Psoas muscle (tissue), 8 donors: ENCODE data around the gene RUNX2. TPM values are rescaled to one million over a fixed set of nuclear protein-coding genes. Genes with fewer than 3 reads are reported as not detected.
A peak's percentile ranks its signal among the peaks of the same experiment; 100 is the strongest.

ENCODE experiments used
- ATAC-seq, 4 donors: fragments of 200-7000 bp; cut with Tn5 transposase; one replicate each; pipeline ENCODE4 v1.9.1; 2020; ENCODE audit warnings: moderate library complexity in 3 of 4, mild to moderate bottlenecking in 2 of 4
- DNase-seq, 2 donors: peaks; one replicate each; pipeline ENCODE4 v3.0.0-alpha.2; 2020
- H3K27ac ChIP-seq: fragments of 200-600 bp; one replicate; pipeline ENCODE4 v1.8.0; 2022
- H3K27me3 ChIP-seq, 3 donors: fragments of 200-600 bp in 1 of 3; one replicate each; pipeline versions ENCODE4 v1.6.1 to v1.8.0; 2013 to 2022; ENCODE audit warnings: low read length in 2 of 3, mild to moderate bottlenecking in 2 of 3, moderate library complexity in 1 of 3; ENCODE audit not compliant: insufficient read depth in 3 of 3
- H3K36me3 ChIP-seq, 2 donors: fragments of 200-600 bp in 1 of 2; one replicate each; pipeline versions ENCODE4 v1.6.1 to v1.8.0; 2013 to 2022; ENCODE audit warnings: low read depth in 1 of 2, mild to moderate bottlenecking in 1 of 2, moderate library complexity in 1 of 2; ENCODE audit not compliant: insufficient read depth in 1 of 2
- H3K4me1 ChIP-seq: fragments of 200-600 bp; one replicate; pipeline ENCODE4 v1.8.0; 2022
- H3K4me3 ChIP-seq: fragments of 200-600 bp; one replicate; pipeline ENCODE4 v1.8.0; 2022; ENCODE audit warnings: mild to moderate bottlenecking
- H3K9me3 ChIP-seq: fragments of 200-600 bp; one replicate; pipeline ENCODE4 v1.8.0; 2022
- WGBS, 3 donors: extraction: QIAGEN DNeasy Blood & Tissue Kit; methylation state at CpG; one replicate each; pipeline versions ENCODE4 v1.1.6 to v1.1.7; 2013; 5-methylcytosine and 5-hydroxymethylcytosine counted together
- intact Hi-C, 2 donors: fragments of 100-400 bp; cut with DNase I; formaldehyde crosslinking; loops; one replicate each; pipeline versions ENCODE4 v1.11.0 to v1.14.2; 2022
- polyA plus RNA-seq, 3 donors: library from polyadenylated mRNA; stranded (reverse); fragments of 200-250 nt; gene quantifications; one replicate each; pipeline ENCODE4 v1.2.3, GENCODE V29; 2013
- total RNA-seq, 4 donors: library from RNA; stranded (reverse); fragmentation: NEBNext Ultra II Directional in 2 of 4; extraction: Animal tissue kit (Norgen Biotek cat#: 25700) in 2 of 4; gene quantifications; one replicate each; pipeline versions ENCODE4 v1.2.1 to v1.2.4, GENCODE V29; 2021 to 2023
- TF ChIP-seq, protein P1 (sequence below): fragments of 200-600 bp; IDR thresholded peaks from one replicate; pipeline ENCODE4 v1.8.0; 2022; ENCODE audit warnings: antibody characterized with exemption
- donor health status: healthy with polysubstance abuse.
- donor health status: DM: no; HTN: no; CAD: no; lungs with moderate emphysema.
- donor health status: Bipolar disorder and iron deficiency.
- donor health status: healthy.
- donor health status: DM: yes; HTN: yes; CAD: no.
- donor health status: DM: no; HTN: no; CAD: no.
- donor health status: DM: no; HTN: no; CAD: no.
- donor health status: DM: yes; HTN: yes; CAD: no.

RUNX2 gene
- total and polyA plus RNA-seq, 7 donors = 0.07 to 0.69 (median 0.21) TPM

DNA sequence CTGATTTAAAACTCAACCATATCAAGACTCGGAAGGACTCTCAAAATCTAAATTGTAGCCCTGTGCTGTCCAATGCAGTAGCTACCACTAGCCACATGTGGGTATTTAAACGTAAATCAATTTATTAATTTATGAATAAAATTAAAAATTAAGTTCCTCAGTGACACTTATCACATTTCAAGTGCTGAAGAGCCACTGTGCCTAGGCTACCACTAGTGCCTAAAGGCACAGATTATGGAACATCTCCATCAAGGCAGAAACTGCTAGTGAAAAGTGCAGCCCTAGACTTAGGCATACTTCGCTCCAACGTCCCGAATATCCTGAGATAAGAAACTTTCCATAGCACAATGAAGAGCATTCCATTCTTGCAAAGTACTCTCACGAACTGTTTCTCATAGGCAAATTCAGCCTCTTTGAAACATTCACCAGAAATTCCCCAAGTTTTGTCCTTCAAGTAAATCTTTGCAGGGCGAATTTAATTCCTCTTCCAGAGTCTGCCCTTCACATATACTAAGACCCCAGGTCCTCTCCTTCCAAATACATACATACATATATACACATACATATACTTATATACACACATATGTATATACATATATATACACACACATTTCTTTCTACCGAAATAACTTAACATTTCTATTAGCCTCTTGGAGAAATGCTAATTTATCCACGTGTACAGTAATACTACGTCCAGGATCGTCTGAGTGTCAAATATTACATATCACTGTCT is 48.3 kb downstream of the RUNX2 start:
- Histone ChIP-seq H3K4me3 (peak overlapping the region; percentile 84), H3K27me3 (no peaks in the 10 kb centered on the region), H3K9me3 (no peaks in the 10 kb centered on the region), H3K36me3 (no peaks in the 10 kb centered on the region), H3K27ac (peak overlapping the region; percentile 96), H3K4me1 (peaks cover 9% of the 10 kb centered on the region)
- DNase-seq (no peak), ATAC-seq (no peak)
- 32 to 38% (median 33%) methylated on average over 11 of the region's 11 CpGs for WGBS, 3 donors
- TF ChIP-seq, protein P1, sequence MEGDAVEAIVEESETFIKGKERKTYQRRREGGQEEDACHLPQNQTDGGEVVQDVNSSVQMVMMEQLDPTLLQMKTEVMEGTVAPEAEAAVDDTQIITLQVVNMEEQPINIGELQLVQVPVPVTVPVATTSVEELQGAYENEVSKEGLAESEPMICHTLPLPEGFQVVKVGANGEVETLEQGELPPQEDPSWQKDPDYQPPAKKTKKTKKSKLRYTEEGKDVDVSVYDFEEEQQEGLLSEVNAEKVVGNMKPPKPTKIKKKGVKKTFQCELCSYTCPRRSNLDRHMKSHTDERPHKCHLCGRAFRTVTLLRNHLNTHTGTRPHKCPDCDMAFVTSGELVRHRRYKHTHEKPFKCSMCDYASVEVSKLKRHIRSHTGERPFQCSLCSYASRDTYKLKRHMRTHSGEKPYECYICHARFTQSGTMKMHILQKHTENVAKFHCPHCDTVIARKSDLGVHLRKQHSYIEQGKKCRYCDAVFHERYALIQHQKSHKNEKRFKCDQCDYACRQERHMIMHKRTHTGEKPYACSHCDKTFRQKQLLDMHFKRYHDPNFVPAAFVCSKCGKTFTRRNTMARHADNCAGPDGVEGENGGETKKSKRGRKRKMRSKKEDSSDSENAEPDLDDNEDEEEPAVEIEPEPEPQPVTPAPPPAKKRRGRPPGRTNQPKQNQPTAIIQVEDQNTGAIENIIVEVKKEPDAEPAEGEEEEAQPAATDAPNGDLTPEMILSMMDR = no peak
- intact Hi-C loops = loop anchor here in 1 of 2 donors (5.0 kb wide), 1 partner anchor 336 kb away; no protein-coding TSS in a partner anchor

DNA sequence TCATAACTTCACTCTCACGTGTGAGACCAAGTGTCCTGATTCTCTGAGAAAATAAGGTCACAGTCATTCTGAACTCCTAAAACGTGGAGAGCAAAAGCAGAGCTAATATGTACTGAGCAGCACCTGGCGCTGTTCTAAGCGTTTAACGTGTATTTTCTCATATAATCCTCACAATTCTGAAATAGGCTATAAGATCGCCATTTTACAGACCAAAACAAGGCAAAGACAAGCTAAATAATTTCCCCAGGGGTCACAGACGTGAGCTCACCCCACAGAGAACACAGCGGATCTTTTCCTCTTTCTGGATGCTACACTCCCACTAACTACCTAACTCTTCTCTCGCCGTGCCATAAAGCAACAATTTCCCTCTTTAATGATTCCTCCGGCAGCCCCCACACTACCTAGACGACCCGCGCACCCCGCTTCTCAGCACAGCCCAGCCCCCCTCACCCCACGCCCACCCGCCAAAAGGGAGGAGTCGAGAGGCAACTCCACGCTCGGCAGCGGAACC is 49.0 kb downstream of the RUNX2 start:
- no peaks in the 10 kb centered on the region for H3K36me3 ChIP-seq
- H3K27me3 ChIP-seq = no peaks in the 10 kb centered on the region
- H3K27ac ChIP-seq = peak overlapping the region; percentile 96
- H3K4me3 ChIP-seq = peak overlapping the region; percentile 84
- intact Hi-C loops = loop anchor here in 1 of 2 donors (5.0 kb wide), 1 partner anchor 335 kb away; no protein-coding TSS in a partner anchor
- WGBS, 3 donors = 1% methylated on average over 21 of the region's 21 CpGs
- H3K4me1 ChIP-seq = peaks cover 9% of the 10 kb centered on the region
- ATAC-seq = peak in 1 of 4 donors; percentile 21
- H3K9me3 ChIP-seq = no peaks in the 10 kb centered on the region
- DNase-seq = no peak
- TF ChIP-seq, protein P1 = no peak

DNA sequence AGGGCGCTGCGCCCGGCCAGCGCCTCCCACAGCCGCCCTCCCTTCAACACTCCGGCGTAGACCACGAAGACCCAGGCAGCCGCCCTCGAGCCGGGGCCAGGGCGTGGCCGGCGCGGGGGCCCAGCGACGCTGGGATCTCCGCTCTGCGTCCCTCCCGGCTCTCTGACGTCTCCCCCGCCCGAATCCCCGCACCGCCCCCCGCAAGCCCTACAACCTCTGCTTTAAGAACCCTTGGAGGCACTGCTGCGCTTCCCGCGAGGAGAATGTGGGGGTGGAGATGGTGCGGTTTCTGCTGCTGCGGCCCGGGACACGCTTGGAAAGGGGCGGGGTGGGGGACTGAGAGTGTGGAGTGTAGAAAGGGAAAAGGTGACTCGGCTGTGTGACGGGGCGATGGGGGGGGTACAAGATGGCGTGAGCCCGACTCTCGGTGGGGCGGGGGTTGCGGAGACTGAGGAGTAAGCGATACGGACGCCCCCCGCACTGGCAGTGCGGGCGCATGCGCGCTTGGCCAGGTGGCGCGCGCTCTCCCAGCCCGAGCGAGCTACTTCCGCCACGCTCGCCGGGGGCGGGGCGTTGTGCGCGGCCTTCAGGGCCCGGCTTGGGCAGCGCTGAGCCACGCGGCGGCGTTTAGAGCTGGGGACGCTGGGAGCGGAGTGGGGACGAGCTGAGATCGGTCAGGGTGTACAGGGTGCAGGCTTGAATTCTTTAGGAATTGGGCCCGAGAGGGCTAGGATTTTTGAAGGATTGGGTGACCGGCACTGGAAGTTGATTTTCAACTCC is 49.6 kb downstream of the RUNX2 start, which contains the start of gene SUPT3H:
SUPT3H (minus strand) TSS at position 381 of the 780 bp plus-strand sequence.
- peaks cover 9% of the 10 kb centered on the region for H3K4me1 ChIP-seq
- intact Hi-C loops = loop anchor here in 1 of 2 donors (5.0 kb wide), 1 partner anchor 335 kb away; no protein-coding TSS in a partner anchor
- no peaks in the 10 kb centered on the region for H3K9me3 ChIP-seq
- ATAC-seq = peak; percentile 97
- H3K4me3 ChIP-seq = peak within 1 kb of the TSS; percentile 84
- no peaks in the 10 kb centered on the region for H3K27me3 ChIP-seq
- DNase-seq = peak; percentile 93 to 95
- peak within 1 kb of the TSS; percentile 96 for H3K27ac ChIP-seq
- no peaks in the 10 kb centered on the region for H3K36me3 ChIP-seq
- TF ChIP-seq, protein P1 = peak; percentile 27
- 0 to 1% (median 1%) methylated on average over 67 to 75 of the region's 75 CpGs for WGBS, 3 donors

DNA sequence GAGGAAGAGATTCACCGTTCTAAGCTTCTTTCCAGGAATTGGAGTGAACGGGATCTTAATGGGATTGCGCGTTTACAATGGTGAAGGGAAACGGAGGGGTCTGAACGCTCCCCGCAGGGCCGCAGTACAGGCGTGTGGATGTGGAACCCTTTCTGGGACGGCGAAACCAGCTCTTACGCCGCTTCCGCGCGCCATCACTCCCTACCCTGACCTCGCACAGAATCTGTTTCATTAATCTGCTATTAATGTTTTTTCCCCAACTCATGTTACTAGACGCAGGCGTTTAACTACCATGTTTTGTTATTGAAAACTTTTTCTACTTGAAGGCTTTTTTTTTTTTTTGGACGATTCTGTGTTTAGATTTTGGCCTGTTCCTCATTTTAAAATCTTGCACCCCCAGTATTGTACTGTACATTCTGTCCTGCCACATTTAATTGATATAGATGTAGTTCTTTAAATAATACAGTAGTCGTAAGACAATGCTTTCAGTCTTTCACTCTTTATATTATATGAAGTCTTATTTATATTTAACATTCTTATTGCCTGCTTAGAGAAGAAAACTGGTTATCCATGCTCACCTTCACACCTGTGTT is 50.3 kb downstream of the RUNX2 start:
- no peaks in the 10 kb centered on the region for H3K9me3 ChIP-seq
- H3K27ac ChIP-seq = peak overlapping the region; percentile 96
- 1 to 3% (median 1%) methylated on average over 21 of the region's 21 CpGs for WGBS, 3 donors
- H3K4me1 ChIP-seq = peaks cover 9% of the 10 kb centered on the region
- H3K4me3 ChIP-seq = peak overlapping the region; percentile 84
- DNase-seq (peak; percentile 32 to 65), ATAC-seq (peak; percentile 23 to 45 (median 27))
- H3K27me3 ChIP-seq = no peaks in the 10 kb centered on the region
- TF ChIP-seq, protein P1 = no peak
- no peaks in the 10 kb centered on the region for H3K36me3 ChIP-seq
- intact Hi-C loops = loop anchor here in 1 of 2 donors (5.0 kb wide), 1 partner anchor 334 kb away; no protein-coding TSS in a partner anchor
